A673 (cell line): ENCODE measurements around the gene XDH.

ENCODE experiments used
- CTCF ChIP-seq: fragments of 300-800, 200-600 bp; sonication (generic); conservative IDR thresholded peaks from 2 replicates; pipeline ENCODE4 v1.5.1; 2017; ENCODE audit warnings: low read depth, mild to moderate bottlenecking, antibody characterized with exemption, low read length, moderate library complexity, mixed read lengths
- EZH2 ChIP-seq: fragments of 200-600 bp; sonication (generic); IDR thresholded peaks from 2 replicates; pipeline ENCODE4 v1.6.1; 2017; ENCODE audit warnings: borderline replicate concordance, low read depth, mild to moderate bottlenecking, mixed read lengths, antibody characterized with exemption, low read length; ENCODE audit not compliant: poor library complexity, severe bottlenecking

- TF ChIP-seq EZH2 (no peak), CTCF (no peak)
Observed at GRCh38 chr2:31329081-31329625, 85.4 kb downstream of the XDH start.
